Natural killer cell (primary cell): ENCODE results near the gene MYZAP. TPM values are rescaled to one million over a fixed set of nuclear protein-coding genes. Genes with fewer than 3 reads are reported as not detected.

Experiments used
- ATAC-seq, 3 donors: fragments of 150-1000 bp in 2 of 3; fragments of 200-7000 bp in 1 of 3; cut with Tn5 transposase; 1 replicate in 1 of 3; 2 replicates in 2 of 3; pipeline ENCODE4 v1.10.0; 2021; ENCODE audit warnings: mild to moderate bottlenecking in 2 of 3, moderate library complexity in 2 of 3
- DNase-seq, 2 donors: peaks; one replicate each; pipeline versions ENCODE4 v3.0.0 to v3.0.0-alpha.2; 2013 to 2021; ENCODE audit warnings: mixed read lengths in 1 of 2
- H3K27ac ChIP-seq: one replicate; pipeline ENCODE4 v1.5.1; 2013; ENCODE audit warnings: mild to moderate bottlenecking, low read length
- H3K27me3 ChIP-seq: one replicate; pipeline ENCODE4 v1.6.1; 2013; ENCODE audit warnings: low read length; ENCODE audit not compliant: control insufficient read depth, insufficient read depth
- H3K36me3 ChIP-seq: one replicate; pipeline ENCODE4 v1.6.1; 2013; ENCODE audit warnings: low read length; ENCODE audit not compliant: control insufficient read depth, insufficient read depth
- H3K4me1 ChIP-seq: one replicate; pipeline ENCODE4 v1.6.1; 2013; ENCODE audit warnings: low read length; ENCODE audit not compliant: control insufficient read depth, insufficient read depth
- H3K4me3 ChIP-seq: one replicate; pipeline ENCODE4 v1.5.1; 2013; ENCODE audit warnings: low read length
- H3K9me3 ChIP-seq: one replicate; pipeline ENCODE4 v1.6.1; 2013; ENCODE audit warnings: low read length; ENCODE audit not compliant: control insufficient read depth, insufficient read depth
- H3K27ac Mint-ChIP-seq, 2 donors: one replicate each; pipeline ENCODE4 v1.8.0; 2022; ENCODE audit warnings: mild to moderate bottlenecking in 2 of 2, mixed read lengths in 2 of 2, moderate library complexity in 1 of 2
- H3K27me3 Mint-ChIP-seq, 2 donors: one replicate each; pipeline ENCODE4 v1.8.0; 2022; ENCODE audit warnings: low read depth in 2 of 2, mixed read lengths in 2 of 2
- H3K36me3 Mint-ChIP-seq: one replicate; pipeline ENCODE4 v1.8.0; 2022; ENCODE audit warnings: mixed read lengths
- H3K4me1 Mint-ChIP-seq, 2 donors: one replicate each; pipeline ENCODE4 v1.8.0; 2022; ENCODE audit warnings: mixed read lengths in 2 of 2
- H3K4me3 Mint-ChIP-seq: one replicate; pipeline ENCODE4 v1.8.0; 2022; ENCODE audit warnings: mild to moderate bottlenecking, moderate library complexity, mixed read lengths
- H3K9me3 Mint-ChIP-seq, 2 donors: one replicate each; pipeline ENCODE4 v1.8.0; 2022; ENCODE audit warnings: mixed read lengths in 2 of 2
- CTCF ChIP-seq: fragments of 200-600 bp; IDR thresholded peaks from one replicate; pipeline ENCODE4 v1.8.0; 2022; ENCODE audit warnings: antibody characterized with exemption
- WGBS: methylation state at CpG from one replicate; pipeline ENCODE4 v1.1.7; 2013; ENCODE audit warnings: missing lambda C conversion rate; ENCODE audit not compliant: insufficient coverage; 5-methylcytosine and 5-hydroxymethylcytosine counted together
- intact Hi-C: fragments of 100-400 bp; cut with micrococcal nuclease; formaldehyde crosslinking; loops from one replicate; pipeline ENCODE4 v1.14.2; 2022
- total RNA-seq, 4 donors: library from RNA; stranded (reverse); fragments of 120-200 nt in 1 of 4; gene quantifications; one replicate each; pipeline versions ENCODE4 v1.2.3 to v1.2.4, GENCODE V29; 2013 to 2022

MYZAP gene
- total RNA-seq = not detected
- total RNA-seq (2013) = 3.4 TPM

- DNase-seq (peak in 1 of 2 donors; percentile 34), ATAC-seq (peak in 1 of 3 donors; percentile 73)
- no peak within 1 kb of the TSS for H3K27ac Mint-ChIP-seq
- no peak for TF ChIP-seq CTCF
- intact Hi-C loops = no loop called here
- H3K4me1 ChIP-seq = peaks cover 5% of the 10 kb centered on the region
- H3K27me3 ChIP-seq = no peaks in the 10 kb centered on the region
- peak within 1 kb of the TSS; percentile 35 for H3K4me3 Mint-ChIP-seq
- peak within 1 kb of the TSS; percentile 5 for H3K4me3 ChIP-seq
- no peaks in the 10 kb centered on the region for H3K36me3 Mint-ChIP-seq
- no peaks in the 10 kb centered on the region for H3K9me3 Mint-ChIP-seq
- H3K4me1 Mint-ChIP-seq = peaks cover 0 to 4% of the 10 kb centered on the region in 2 donors
- peaks cover 43 to 54% of the 10 kb centered on the region in 2 donors for H3K27me3 Mint-ChIP-seq
- H3K36me3 ChIP-seq = no peaks in the 10 kb centered on the region
- 8% methylated on average over 58 of the region's 58 CpGs for WGBS
- no peaks in the 10 kb centered on the region for H3K9me3 ChIP-seq
- no peak within 1 kb of the TSS for H3K27ac ChIP-seq
These were observed at the start of gene MYZAP for GRCh38 chr15:57591822-57592367. TSS of gene MYZAP (plus strand) at chr15:57591904. CDS start at chr15:57592035, 131 bp downstream.

GRCh38 chr15:57542505-57542817 lies 49.2 kb upstream of the MYZAP start:
- 25% methylated on average over 4 of the region's 4 CpGs for WGBS
- Mint-ChIP-seq H3K9me3 (no peaks in the 10 kb centered on the region), H3K27me3 (peaks cover 7 to 12% of the 10 kb centered on the region in 2 donors), H3K4me3 (no peak overlapping the region), H3K36me3 (no peaks in the 10 kb centered on the region), H3K4me1 (no peaks in the 10 kb centered on the region), H3K27ac (no peak overlapping the region)
- no peak for DNase-seq
- Histone ChIP-seq H3K27ac (no peak overlapping the region), H3K4me1 (no peaks in the 10 kb centered on the region), H3K27me3 (no peaks in the 10 kb centered on the region), H3K36me3 (no peaks in the 10 kb centered on the region), H3K4me3 (no peak overlapping the region), H3K9me3 (no peaks in the 10 kb centered on the region)
- intact Hi-C loops = loop anchor here (5.0 kb wide), 1 partner anchor 200 kb away; no protein-coding TSS in a partner anchor
- ATAC-seq = no peak
- TF ChIP-seq CTCF = no peak

GRCh38 chr15:57544848-57545480 lies 46.7 kb upstream of the MYZAP start:
- Mint-ChIP-seq H3K9me3 (no peaks in the 10 kb centered on the region), H3K4me3 (no peak overlapping the region), H3K4me1 (no peaks in the 10 kb centered on the region), H3K36me3 (no peaks in the 10 kb centered on the region), H3K27ac (no peak overlapping the region), H3K27me3 (peaks cover 0 to under 1% of the 10 kb centered on the region in 2 donors)
- WGBS = 92% methylated on average over 11 of the region's 11 CpGs
- ATAC-seq (no peak), DNase-seq (no peak)
- Histone ChIP-seq H3K4me1 (no peaks in the 10 kb centered on the region), H3K27me3 (no peaks in the 10 kb centered on the region), H3K9me3 (no peaks in the 10 kb centered on the region), H3K4me3 (no peak overlapping the region), H3K27ac (no peak overlapping the region), H3K36me3 (no peaks in the 10 kb centered on the region)
- no peak for TF ChIP-seq CTCF
- intact Hi-C loops = loop anchor here (5.0 kb wide), 1 partner anchor 203 kb away; no protein-coding TSS in a partner anchor

- Histone ChIP-seq H3K9me3 (no peaks in the 10 kb centered on the region), H3K4me1 (no peaks in the 10 kb centered on the region), H3K27ac (no peak overlapping the region), H3K36me3 (no peaks in the 10 kb centered on the region), H3K4me3 (no peak overlapping the region), H3K27me3 (no peaks in the 10 kb centered on the region)
- WGBS = 92% methylated on average over 8 of the region's 8 CpGs
- Mint-ChIP-seq H3K27me3 (peaks cover 0 to under 1% of the 10 kb centered on the region in 2 donors), H3K4me1 (no peaks in the 10 kb centered on the region), H3K9me3 (no peaks in the 10 kb centered on the region), H3K4me3 (no peak overlapping the region), H3K36me3 (no peaks in the 10 kb centered on the region), H3K27ac (no peak overlapping the region)
- intact Hi-C loops = no loop called here
- TF ChIP-seq CTCF = no peak
- no peak for DNase-seq
- no peak for ATAC-seq
These were observed 45.7 kb upstream of the MYZAP start for GRCh38 chr15:57545995-57546394.
